ENCODE data around the gene RAD51D. TPM values are rescaled to one million over a fixed set of nuclear protein-coding genes. Genes with fewer than 3 reads are reported as not detected.

RAD51D gene
- total RNA-seq, 4 donors from 2014 or later = 2.8 to 5.9 (median 3.8) TPM

DNA sequence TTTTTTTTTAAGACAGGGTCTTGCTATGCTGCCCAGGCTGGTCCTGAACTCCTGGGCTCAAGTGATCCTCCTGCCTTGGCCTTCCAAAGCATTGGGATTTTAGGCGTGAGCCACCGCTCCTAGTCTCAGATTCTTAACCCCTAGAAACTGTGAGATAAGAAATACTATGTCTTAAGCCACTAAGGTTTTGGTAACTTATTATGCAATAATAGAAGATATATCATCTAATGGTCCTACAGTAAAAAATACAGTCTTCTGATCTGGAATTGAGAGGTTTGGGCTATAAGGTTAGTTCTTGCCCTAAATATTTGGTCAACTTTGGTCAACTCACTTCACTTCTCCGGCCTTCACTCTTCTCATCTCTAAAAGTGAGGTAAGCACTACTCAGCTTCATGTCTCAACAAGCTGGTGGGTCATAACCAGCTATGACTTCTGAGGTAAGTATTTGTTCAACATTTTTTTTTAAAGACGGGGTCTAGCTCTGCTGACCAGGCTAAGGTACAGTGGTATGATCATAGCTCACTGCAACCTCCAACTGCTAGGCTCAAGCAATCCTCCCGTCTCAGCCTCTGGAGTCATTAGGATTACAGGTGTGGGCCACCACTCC is 14.7 kb downstream of the RAD51D start:
- 98% methylated on average over 5 of the region's 5 CpGs for WGBS, 2 donors
- no peak overlapping the region for H3K4me3 ChIP-seq (ENCODE audit: low read depth, poor library complexity, severe bottlenecking)
- no peak for TF ChIP-seq POLR2A (IDR thresholded peaks at IDR 0.05)
- TF ChIP-seq, protein P1, sequence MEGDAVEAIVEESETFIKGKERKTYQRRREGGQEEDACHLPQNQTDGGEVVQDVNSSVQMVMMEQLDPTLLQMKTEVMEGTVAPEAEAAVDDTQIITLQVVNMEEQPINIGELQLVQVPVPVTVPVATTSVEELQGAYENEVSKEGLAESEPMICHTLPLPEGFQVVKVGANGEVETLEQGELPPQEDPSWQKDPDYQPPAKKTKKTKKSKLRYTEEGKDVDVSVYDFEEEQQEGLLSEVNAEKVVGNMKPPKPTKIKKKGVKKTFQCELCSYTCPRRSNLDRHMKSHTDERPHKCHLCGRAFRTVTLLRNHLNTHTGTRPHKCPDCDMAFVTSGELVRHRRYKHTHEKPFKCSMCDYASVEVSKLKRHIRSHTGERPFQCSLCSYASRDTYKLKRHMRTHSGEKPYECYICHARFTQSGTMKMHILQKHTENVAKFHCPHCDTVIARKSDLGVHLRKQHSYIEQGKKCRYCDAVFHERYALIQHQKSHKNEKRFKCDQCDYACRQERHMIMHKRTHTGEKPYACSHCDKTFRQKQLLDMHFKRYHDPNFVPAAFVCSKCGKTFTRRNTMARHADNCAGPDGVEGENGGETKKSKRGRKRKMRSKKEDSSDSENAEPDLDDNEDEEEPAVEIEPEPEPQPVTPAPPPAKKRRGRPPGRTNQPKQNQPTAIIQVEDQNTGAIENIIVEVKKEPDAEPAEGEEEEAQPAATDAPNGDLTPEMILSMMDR (IDR thresholded peaks at IDR 0.05) = no peak
- DNase-seq (ENCODE audit: low spot score in 2 of 2) = no peak
- intact Hi-C loops (cut with DNase I; ENCODE audit: low total_unique reads) = no loop called here

DNA sequence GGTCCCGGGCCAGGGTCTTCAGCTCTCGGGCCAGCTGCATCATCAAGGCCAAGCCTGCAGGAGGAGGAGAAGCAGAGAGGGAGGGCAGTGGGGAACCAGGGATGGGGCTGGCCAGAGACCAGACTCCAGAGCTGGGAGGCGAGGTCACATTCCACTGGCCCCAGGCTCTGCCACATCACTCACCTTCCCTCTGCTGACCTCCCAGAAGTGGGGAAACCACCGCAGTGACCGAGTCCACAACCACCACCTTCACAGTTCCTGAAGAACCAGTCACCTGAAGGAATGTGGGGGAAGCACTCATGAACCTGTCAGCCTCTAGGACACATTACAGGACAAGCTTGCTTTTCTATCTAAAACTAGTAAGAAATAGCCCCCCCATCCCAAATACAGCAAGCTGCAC is 16.4 kb downstream of the RAD51D start:
- DNase-seq (ENCODE audit: low spot score in 2 of 2) = no peak
- H3K4me3 ChIP-seq (ENCODE audit: low read depth, poor library complexity, severe bottlenecking) = no peak overlapping the region
- TF ChIP-seq POLR2A (IDR thresholded peaks at IDR 0.05) = no peak
- TF ChIP-seq, protein P1 (IDR thresholded peaks at IDR 0.05) = no peak
- WGBS, 2 donors = 91 to 93% methylated on average over 5 of the region's 5 CpGs
- intact Hi-C loops (cut with DNase I; ENCODE audit: low total_unique reads) = no loop called here

DNA sequence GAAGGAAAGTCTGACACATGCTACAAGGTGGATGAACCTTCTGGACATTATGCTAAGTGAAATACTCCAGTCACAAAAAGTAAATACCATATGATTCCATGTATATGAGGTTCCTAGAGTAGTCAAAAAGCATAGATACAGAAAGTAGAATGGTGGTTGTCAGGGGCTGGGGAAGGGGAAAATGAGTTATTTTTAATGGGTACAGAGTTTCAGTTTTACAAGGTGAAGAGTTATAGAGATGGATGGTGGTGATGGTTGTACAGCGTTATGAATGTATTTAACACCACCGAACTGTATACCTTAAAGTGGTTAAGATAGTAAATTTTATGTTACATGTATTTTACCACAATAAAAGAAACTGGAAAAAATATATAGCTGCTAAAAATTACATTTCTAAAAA is 17.9 kb downstream of the RAD51D start:
- WGBS, 2 donors = 96% methylated on average over 2 of the region's 2 CpGs
- no peak overlapping the region for H3K4me3 ChIP-seq (ENCODE audit: low read depth, poor library complexity, severe bottlenecking)
- TF ChIP-seq, protein P1 (IDR thresholded peaks at IDR 0.05) = no peak
- DNase-seq (ENCODE audit: low spot score in 2 of 2) = no peak
- intact Hi-C loops (cut with DNase I; ENCODE audit: low total_unique reads) = no loop called here

DNA sequence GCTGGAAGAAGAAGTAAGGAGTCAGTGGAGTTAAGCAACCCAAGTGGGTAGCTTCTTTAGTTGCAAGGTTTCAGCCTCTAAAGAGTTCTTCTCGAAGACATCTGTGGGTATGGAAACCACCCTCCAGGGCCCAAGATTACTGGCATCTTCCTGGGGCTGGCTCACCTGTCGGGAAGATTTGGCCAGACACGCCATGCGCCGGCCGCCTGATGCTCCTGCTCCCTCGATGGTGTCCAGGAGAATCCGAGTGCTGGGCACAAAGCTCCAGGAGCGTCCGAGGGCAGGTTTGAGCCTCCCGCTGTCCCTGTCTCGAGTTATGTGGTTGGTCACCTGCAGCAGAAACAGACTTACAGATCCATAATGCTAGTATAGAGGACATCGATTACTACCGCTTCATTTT is 18.6 kb downstream of the RAD51D start:
- WGBS, 2 donors = 92 to 98% methylated on average over 14 of the region's 14 CpGs
- H3K4me3 ChIP-seq (ENCODE audit: low read depth, poor library complexity, severe bottlenecking) = no peak overlapping the region
- no peak for DNase-seq (ENCODE audit: low spot score in 2 of 2)
- no peak for TF ChIP-seq POLR2A (IDR thresholded peaks at IDR 0.05)
- TF ChIP-seq, protein P1 (IDR thresholded peaks at IDR 0.05) = no peak
- intact Hi-C loops (cut with DNase I; ENCODE audit: low total_unique reads) = no loop called here

DNA sequence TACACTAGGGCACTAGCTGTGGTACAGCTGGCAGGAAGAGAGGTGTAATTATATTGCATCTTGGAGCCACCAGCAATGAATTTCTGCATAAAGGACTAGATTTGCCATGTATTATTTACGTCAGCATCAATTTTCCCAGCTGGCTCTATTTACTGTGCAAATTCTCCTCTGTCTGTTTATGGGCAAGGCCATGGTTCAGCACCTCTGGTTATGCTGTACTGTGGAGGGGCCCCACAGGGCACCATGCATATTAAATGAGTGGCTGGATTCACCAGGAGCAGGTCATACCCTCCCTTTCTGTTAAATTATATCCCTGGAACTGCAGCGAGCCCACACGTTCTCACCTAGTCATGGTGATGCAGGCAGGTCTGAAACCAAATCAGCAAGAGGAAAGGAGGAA is 19.8 kb downstream of the RAD51D start:
- intact Hi-C loops (cut with DNase I; ENCODE audit: low total_unique reads) = loop anchor here (10.0 kb wide), 1 partner anchor 105 kb away; no protein-coding TSS in a partner anchor
- H3K4me3 ChIP-seq (ENCODE audit: low read depth, poor library complexity, severe bottlenecking) = no peak overlapping the region
- no peak for TF ChIP-seq POLR2A (IDR thresholded peaks at IDR 0.05)
- TF ChIP-seq, protein P1 (IDR thresholded peaks at IDR 0.05) = no peak
- WGBS, 2 donors = 91 to 96% methylated on average over 3 of the region's 3 CpGs
- DNase-seq (ENCODE audit: low spot score in 2 of 2) = no peak

DNA sequence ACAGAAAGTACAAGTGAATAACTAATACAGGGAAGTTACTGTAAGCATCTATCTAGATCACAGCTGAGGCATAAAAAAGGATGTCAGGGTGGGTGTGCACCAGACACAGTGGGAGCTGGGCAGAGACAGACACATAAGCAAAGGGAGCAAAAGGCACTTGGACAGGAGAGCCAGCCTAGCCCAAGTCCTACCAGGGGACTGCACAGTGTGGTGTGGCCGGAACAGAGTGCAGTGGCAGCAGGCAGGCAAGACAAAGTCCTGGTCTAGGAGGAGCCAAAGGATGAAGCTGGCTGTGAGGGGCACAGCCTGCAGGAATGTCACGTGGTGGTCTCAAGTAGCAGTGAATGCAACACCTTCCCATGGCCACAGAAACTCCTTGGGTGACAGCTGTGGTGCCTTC is 21.9 kb downstream of the RAD51D start:
- no peak overlapping the region for H3K4me3 ChIP-seq (ENCODE audit: low read depth, poor library complexity, severe bottlenecking)
- intact Hi-C loops (cut with DNase I; ENCODE audit: low total_unique reads) = loop anchor here (10.0 kb wide), 1 partner anchor 103 kb away; no protein-coding TSS in a partner anchor
- no peak for TF ChIP-seq POLR2A (IDR thresholded peaks at IDR 0.05)
- TF ChIP-seq, protein P1 (IDR thresholded peaks at IDR 0.05) = no peak
- WGBS, 2 donors = 89 to 91% methylated on average over 2 of the region's 2 CpGs
- no peak for DNase-seq (ENCODE audit: low spot score in 2 of 2)
